Activated CD8-positive, alpha-beta memory T cell treated with anti-CD3 and anti-CD28 coated beads for 48 hours (primary cell): ENCODE measurements around the gene PRSS21.

Experiments used
- DNase-seq, 3 experiments: peaks; one replicate each; pipeline ENCODE4 v3.0.0-alpha.2; 2020; ENCODE audit warnings: low read depth in 2 of 3, low spot score in 2 of 3

PRSS21 gene

GRCh38 chr16:2804728-2805127 lies 12.3 kb upstream of the PRSS21 start:
- no peak for DNase-seq

- DNase-seq: no peak
These were observed 10.8 kb upstream of the PRSS21 start for GRCh38 chr16:2806286-2806685.

DNA sequence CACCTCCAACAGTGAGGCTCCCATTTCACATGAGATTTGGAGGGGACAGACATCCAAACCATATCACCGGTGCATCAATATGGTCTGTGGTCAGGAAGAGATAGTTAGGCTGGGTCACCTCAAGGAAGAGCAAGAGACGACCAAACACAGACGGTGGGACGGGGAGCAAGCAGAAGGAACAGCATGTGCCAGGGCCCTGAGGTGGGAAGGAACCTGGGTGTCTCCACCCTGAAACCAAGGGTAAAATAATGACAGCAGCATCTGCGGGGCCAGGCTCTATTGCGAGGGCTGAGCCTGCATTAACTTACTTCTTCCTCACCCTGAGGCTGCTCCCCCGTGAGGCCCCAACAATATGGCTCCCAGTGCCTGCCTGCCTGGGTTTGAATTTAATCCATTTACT lies 8.9 kb upstream of the PRSS21 start:
- no peak for DNase-seq

GRCh38 chr16:2809149-2809760 lies 7.8 kb upstream of the PRSS21 start:
- no peak for DNase-seq

DNA sequence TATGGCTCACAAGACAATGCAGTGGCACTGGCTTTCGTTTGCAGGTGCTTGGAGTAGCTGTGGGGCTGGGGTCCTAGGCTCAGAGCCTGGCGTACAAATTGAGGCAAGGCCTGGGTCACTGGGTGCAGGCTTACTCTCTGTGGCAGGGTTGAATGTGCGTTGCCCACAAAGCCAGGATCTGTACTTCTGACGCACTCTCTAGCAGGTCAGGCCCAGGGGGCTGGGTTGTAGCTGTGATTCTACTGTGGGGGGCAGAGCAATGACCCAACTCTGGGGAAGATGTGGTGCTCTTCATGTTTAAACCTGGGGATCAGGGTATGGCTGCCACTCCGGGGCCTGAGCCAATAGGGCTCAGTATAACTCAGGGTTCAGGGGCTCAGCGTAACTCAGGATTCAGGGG lies 6.4 kb upstream of the PRSS21 start:
- no peak for DNase-seq

- DNase-seq: no peak
These were observed 5.2 kb upstream of the PRSS21 start for GRCh38 chr16:2811703-2812471.

- DNase-seq: no peak
These were observed 3.2 kb upstream of the PRSS21 start for GRCh38 chr16:2813771-2814221.

DNA sequence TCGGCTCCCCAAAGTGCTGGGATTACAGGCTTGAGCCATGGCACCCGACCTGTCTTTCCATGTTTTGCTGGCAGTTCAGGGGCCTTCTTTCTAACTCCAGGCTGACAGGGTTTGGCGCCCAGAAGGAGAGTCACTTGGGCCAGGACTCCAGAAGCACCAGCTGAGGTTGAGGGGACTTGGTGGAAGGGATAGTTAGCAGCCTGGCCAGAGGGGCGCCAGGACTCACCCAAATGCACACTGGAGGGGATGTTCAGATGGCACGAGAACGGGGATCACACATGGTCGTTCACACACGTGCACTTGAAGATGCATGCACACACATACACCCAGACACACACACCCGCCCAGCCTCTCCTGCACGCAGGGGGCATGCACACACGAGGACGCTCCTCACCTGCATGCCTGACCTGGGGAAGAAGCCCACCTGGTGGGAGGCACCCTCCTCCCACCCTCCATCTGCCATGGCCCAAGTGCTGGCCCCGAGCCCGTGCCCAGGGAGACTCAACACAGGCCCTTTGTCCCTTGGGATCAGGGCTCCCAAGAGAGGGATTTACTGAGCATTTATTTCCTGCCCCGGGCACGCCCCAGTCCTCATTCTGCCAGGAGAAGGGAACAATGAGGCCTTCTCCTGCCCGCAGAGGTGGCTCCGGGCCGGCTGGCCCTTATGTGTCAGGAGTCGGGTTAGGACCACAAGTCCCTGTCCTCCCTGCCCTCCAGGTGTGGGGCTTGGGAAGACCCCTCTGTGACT lies 2.3 kb upstream of the PRSS21 start:
- DNase-seq: no peak

- no peak for DNase-seq
These were observed 1.7 kb upstream of the PRSS21 start for GRCh38 chr16:2815299-2815771.

DNA sequence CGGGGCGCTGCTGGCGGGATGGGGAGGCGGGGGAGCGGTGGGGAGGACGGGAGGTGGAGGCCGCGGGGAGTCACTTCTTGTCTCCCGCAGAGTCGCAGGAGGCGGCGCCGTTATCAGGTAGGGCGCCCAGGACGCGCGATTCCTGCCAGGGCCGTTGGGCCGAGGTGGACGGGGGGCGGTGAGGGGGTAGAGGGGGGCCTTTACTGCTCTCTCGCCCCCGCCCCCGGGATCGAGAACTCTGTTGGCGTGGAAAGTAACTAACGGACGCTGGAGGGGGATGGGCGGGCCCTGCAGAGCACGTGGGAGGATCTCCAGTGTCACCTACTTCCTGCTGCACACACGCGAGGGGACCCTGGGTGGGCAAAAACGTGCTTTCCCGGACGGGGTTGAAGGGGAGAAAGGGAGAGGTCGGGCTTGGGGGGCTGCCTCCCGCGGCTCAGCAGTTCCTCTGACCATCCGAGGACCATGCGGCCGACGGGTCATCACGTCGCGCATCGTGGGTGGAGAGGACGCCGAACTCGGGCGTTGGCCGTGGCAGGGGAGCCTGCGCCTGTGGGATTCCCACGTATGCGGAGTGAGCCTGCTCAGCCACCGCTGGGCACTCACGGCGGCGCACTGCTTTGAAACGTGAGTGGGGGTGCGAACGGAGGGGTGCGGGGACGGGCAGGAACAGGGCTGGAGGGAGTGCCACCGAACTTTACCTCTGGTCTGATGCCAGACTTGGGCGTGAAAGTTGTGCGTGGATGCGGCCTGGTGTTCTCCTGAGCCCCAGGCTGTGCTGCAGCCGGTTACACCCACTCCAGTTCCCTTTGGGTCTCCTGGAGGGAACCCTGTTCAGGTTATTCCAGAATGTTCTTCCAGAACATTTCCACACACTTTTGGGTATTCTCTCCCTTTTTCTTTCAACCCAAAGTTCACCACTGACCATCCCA lies 569 bp downstream of the PRSS21 start:
- no peak for DNase-seq

GRCh38 chr16:2818272-2818876 lies 1.3 kb downstream of the PRSS21 start:
- DNase-seq: no peak

DNA sequence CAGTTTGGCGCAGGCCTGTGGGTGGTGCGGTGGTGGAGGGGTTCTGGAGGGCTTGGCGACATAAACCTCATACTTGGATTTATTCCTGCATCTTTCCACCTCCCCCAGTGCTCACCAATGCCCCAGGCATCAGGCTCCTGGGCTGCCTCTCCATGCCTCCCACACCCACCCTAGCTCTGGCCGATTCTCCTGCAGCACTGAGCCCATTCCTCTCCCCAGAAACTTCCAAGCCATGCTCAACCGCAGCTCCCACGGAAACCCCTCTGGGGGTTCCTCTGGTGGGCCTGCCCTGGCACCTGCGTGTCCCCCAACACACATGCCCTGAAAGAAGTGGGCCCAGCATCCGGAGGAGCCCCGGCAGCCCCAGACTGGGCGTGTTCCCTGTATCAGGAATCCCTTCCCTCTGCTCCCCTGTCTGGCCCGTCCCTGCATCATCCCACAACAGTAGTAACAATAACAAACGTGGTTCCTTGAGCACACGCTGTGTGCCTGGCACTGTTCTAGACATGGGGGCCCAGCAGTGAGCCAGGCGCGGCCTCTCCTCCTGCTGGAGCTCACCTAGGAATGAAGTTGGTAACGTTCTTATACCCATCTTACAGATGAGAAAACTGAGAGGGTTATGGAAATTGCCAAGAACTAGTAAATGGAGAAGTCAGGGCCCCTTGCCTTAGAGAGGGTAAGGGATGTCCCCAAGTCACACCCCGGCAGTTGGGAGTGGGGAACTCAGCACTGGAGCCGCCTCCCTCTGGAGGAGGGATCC lies 2.3 kb downstream of the PRSS21 start:
- DNase-seq: no peak

DNA sequence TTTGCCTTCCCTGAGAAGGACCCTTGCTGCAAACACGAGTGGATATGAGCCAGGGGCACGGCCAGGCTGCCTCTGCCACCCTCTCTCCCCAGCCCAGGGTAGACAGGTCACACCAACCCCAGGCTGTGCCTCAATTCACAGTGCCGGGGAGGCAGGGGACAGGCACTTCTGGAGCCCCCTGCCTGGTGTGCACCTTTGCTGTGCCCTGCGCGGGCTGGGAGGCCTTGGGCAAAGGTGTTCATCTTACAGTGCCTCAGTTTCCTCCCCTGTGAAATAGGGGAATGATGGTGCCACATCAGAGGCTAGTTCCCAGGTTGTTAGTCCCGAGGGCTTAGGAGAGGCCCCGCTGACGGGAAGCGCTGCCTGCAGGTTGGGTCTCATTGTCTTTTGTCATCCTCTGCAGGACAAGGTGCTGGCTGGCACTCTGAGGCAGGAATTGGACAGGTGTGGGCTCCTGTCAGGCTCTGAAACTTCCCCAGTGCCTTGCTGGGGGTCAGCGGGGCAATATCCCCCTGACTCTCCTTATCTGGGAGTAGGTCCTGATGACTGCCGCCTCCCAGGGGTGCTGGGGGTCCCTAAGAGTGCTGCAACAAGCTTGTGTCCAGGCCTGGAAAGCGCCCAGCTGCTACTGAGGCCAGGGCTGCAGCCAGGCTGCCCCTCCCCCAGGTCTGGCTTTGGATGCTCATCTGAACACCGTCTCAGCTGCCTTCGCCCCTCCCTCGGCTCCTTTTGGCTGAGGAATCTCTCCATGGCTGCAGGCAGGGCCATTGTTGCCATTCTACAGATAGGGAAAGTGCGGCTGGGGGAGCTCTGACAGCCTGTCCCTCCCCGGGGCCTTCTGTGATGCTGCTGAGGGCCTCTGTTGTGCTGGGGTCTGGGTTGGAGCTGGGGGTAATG lies 3.1 kb downstream of the PRSS21 start:
- no peak for DNase-seq

GRCh38 chr16:2820836-2821486 lies 3.9 kb downstream of the PRSS21 start:
- no peak for DNase-seq

DNA sequence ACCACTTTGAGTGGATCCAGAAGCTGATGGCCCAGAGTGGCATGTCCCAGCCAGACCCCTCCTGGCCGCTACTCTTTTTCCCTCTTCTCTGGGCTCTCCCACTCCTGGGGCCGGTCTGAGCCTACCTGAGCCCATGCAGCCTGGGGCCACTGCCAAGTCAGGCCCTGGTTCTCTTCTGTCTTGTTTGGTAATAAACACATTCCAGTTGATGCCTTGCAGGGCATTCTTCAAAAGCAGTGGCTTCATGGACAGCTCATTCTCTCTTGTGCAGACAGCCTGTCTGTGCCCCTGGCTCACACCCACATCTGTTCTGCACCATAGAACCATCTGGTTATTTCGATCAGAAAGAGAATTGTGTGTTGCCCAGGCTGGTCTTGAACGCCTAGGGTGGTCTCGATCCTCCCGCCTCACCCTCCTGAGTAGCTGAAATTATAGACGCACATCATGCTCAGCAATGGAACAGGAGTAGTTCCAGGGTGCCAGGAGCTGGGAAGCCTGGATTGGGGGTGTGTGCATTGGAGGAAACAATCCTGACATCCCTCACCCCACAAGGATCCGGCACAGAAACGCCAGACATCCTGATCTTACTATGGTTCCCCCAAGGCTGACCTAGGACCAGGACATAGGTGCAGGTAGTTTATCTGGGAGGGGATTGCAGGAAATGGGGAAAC lies 4.6 kb downstream of the PRSS21 start:
- no peak for DNase-seq

DNA sequence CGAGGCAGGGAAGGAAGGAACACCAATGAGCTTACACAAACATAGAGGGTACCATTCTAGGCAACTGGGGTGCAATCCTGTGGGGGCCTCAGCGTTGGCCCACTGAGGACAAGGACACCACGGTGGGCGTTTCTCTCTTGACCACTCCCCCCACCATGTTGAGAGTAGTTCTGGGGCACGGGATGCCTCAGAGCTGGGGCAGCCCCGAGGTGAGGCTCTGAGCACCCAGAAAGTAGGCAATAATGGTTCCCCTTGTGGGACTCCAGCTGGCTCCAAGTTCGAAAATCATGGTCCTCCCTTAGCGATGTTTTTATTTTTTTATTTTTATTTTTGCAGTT lies 5.1 kb downstream of the PRSS21 start:
- no peak for DNase-seq

GRCh38 chr16:2822496-2822895 lies 5.5 kb downstream of the PRSS21 start:
- no peak for DNase-seq

DNA sequence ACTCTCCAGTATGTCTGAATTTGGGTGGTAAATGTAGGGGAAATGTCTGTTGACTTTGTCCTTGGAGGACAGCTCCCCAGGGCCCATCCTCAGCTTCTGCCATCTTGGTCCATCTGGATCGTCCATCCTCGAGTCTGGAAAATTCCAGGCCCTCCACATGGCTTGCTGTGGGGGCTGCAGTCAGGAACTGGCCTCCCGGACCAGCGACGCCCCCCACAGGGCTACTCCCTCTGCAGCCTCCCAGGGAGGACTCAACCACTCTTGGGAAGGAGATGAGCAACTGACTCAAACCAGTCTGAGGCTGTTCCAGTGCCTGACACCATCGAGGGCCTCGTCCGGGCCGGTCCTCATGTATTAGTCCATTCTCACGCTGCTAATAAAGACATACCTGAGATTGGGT lies 7.6 kb downstream of the PRSS21 start:
- DNase-seq: no peak
